Colonic mucosa (tissue), 4 donors: ENCODE results near the gene XRRA1. TPM values are rescaled to one million over a fixed set of nuclear protein-coding genes. Genes with fewer than 3 reads are reported as not detected.

Experiments used
- DNase-seq: peaks from one replicate; pipeline ENCODE4 v3.0.0-alpha.2; 2020
- H3K27ac ChIP-seq: fragments of 200-600 bp; one replicate; pipeline ENCODE4 v1.8.0; 2021
- H3K27me3 ChIP-seq: fragments of 200-600 bp; one replicate; pipeline ENCODE4 v1.8.0; 2021
- H3K36me3 ChIP-seq: fragments of 200-600 bp; one replicate; pipeline ENCODE4 v1.8.0; 2021
- H3K4me1 ChIP-seq: fragments of 200-600 bp; one replicate; pipeline ENCODE4 v1.8.0; 2021; ENCODE audit warnings: mild to moderate bottlenecking
- H3K4me3 ChIP-seq: fragments of 200-600 bp; one replicate; pipeline ENCODE4 v1.8.0; 2021
- H3K9ac ChIP-seq, 2 donors: one replicate each; pipeline ENCODE4 v1.7.0; 2013; ENCODE audit warnings: control low read depth in 2 of 2, low read depth in 2 of 2, low read length in 2 of 2
- H3K9me3 ChIP-seq: fragments of 200-600 bp; one replicate; pipeline ENCODE4 v1.8.0; 2021
- intact Hi-C: fragments of 100-400 bp; cut with DNase I; formaldehyde crosslinking; loops from one replicate; pipeline ENCODE4 v1.14.1; 2022
- total RNA-seq, 2 donors: library from RNA; stranded (reverse); fragmentation: NEBNext Ultra II Directional in 1 of 2; extraction: Animal tissue kit (Norgen Biotek cat#: 25700) in 1 of 2; gene quantifications; one replicate each; pipeline ENCODE4 v1.2.1, GENCODE V29; 2021
- TF ChIP-seq, protein P1 (sequence below): fragments of 200-600 bp; IDR thresholded peaks from one replicate; pipeline ENCODE4 v1.8.0; 2022; ENCODE audit warnings: antibody characterized with exemption, mild to moderate bottlenecking
- donor health status: healthy.
- donor health status: DM: no; HTN: no; CAD: no.
- donor health status: DM: no; HTN: no; CAD: no.

XRRA1 gene
- total RNA-seq, 2 donors from 2014 or later, result 5.1 to 6.6 TPM

DNA sequence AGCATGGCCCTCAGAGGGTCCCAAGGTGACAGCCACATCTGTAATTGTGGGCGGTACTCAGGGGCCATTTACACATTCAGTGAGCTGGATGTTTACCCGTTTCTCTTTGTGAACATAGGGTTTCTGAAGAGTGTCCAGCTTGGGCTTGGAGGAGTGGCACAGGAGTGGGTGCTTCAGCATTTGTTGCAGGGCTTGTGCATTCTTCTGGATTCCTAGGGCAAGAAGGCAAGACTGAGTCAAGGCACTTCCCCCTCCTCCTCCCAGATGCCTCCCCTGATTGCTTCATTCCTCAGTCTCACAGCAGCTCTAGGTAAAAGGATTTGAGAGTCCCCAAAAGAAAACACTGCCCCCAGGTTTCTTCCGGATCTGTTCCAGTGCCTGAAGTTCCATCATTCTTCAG is 104.8 kb downstream of the XRRA1 start:
- Histone ChIP-seq H3K9me3 (no peaks in the 10 kb centered on the region), H3K9ac (no peak overlapping the region), H3K4me1 (no peaks in the 10 kb centered on the region), H3K27ac (no peak overlapping the region), H3K4me3 (no peak overlapping the region), H3K36me3 (no peaks in the 10 kb centered on the region), H3K27me3 (no peaks in the 10 kb centered on the region)
- intact Hi-C loops, result no loop called here
- TF ChIP-seq, protein P1, sequence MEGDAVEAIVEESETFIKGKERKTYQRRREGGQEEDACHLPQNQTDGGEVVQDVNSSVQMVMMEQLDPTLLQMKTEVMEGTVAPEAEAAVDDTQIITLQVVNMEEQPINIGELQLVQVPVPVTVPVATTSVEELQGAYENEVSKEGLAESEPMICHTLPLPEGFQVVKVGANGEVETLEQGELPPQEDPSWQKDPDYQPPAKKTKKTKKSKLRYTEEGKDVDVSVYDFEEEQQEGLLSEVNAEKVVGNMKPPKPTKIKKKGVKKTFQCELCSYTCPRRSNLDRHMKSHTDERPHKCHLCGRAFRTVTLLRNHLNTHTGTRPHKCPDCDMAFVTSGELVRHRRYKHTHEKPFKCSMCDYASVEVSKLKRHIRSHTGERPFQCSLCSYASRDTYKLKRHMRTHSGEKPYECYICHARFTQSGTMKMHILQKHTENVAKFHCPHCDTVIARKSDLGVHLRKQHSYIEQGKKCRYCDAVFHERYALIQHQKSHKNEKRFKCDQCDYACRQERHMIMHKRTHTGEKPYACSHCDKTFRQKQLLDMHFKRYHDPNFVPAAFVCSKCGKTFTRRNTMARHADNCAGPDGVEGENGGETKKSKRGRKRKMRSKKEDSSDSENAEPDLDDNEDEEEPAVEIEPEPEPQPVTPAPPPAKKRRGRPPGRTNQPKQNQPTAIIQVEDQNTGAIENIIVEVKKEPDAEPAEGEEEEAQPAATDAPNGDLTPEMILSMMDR, result no peak
- DNase-seq, result no peak

DNA sequence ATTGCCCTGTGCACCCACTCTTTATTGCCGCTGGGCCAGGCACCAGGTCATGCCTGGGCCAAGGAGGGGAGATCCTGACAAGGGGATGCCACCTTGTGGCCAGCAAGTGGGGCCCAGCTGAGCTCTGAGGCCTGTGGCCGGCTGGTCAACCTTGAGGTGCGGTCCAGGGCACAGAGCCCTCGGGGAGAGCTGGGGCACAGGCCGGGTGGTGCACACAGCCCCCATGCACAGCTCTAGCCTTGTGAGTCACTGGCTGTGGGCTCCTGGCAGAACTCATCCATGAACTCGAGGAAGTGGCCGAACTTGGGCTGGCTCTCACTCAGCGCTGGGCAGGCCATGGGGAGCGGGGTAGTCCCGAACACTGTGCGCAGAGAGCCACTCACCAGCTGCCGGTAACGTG is 105.9 kb downstream of the XRRA1 start:
- no peak overlapping the region for H3K27ac ChIP-seq
- no peak for DNase-seq
- H3K36me3 ChIP-seq, result no peaks in the 10 kb centered on the region
- no peaks in the 10 kb centered on the region for H3K9me3 ChIP-seq
- H3K4me3 ChIP-seq, result no peak overlapping the region
- TF ChIP-seq, protein P1, result no peak
- no peak overlapping the region for H3K9ac ChIP-seq
- H3K27me3 ChIP-seq, result no peaks in the 10 kb centered on the region
- no peaks in the 10 kb centered on the region for H3K4me1 ChIP-seq
- intact Hi-C loops, result no loop called here

DNA sequence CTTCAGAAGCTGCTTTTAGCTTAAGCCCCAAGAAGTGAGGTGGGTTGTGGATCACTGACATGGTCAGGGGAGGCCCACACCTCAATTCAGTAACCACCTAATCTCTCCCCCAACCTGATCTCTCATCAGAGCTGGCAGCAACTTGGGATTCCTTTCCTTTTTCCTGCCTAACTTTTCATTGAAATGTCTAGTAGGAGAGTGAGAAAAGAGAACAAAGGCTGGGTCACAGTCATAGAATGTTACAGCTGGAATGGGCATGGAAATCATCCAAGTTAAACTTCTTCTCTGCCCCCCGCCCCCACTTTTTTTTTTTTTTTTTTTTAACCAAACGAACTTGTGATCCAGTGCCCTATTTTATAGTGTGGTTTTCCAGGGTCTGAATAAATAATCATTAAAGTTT is 108.4 kb downstream of the XRRA1 start:
- Histone ChIP-seq H3K27ac (no peak overlapping the region), H3K36me3 (peaks cover 10% of the 10 kb centered on the region), H3K27me3 (no peaks in the 10 kb centered on the region), H3K9me3 (no peaks in the 10 kb centered on the region), H3K4me3 (no peak overlapping the region), H3K4me1 (no peaks in the 10 kb centered on the region), H3K9ac (no peak overlapping the region)
- TF ChIP-seq, protein P1, result no peak
- intact Hi-C loops, result no loop called here
- no peak for DNase-seq

DNA sequence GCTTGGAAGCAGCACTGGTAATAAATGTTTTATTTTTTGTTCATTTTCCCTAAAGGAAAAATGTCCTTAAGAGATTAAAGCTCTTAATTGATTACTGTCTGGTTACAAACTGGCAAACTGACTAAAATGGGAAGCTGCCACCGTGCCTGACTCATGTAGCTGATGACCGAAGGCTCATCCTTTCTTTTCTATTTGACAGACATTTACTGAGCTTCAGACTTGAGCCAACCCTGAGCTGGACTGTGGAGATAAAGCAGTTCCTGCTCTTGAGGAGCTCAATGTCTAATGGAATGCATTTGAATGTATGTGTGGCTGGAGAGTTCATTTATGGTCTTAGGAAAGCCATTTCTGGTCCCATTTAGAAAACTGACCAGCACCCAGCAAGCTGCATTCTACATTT is 108.9 kb downstream of the XRRA1 start:
- no peaks in the 10 kb centered on the region for H3K27me3 ChIP-seq
- no peak for DNase-seq
- TF ChIP-seq, protein P1, result no peak
- H3K9ac ChIP-seq, result no peak overlapping the region
- H3K27ac ChIP-seq, result no peak overlapping the region
- no peaks in the 10 kb centered on the region for H3K9me3 ChIP-seq
- intact Hi-C loops, result no loop called here
- peaks cover 10% of the 10 kb centered on the region for H3K36me3 ChIP-seq
- H3K4me3 ChIP-seq, result no peak overlapping the region
- H3K4me1 ChIP-seq, result no peaks in the 10 kb centered on the region

DNA sequence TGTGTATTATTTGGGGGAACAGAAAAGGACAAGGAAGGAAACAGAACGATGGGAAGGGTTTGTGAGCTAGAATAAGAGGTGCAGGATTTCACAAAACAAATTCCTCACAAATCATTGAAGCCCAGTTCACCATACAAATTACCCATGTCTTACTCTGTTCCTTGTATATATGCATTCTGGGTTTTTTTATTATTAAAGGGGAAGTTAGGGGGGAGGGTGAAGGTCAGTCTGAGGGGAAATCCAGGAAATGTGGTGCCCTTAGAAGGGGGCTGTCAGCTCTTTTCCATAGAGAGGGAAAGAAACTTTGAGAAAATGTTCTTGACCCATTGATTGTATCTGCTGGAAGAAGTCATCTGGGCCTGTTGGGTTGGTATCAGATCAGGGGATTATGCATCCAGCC is 109.4 kb downstream of the XRRA1 start:
- TF ChIP-seq, protein P1, result no peak
- Histone ChIP-seq H3K27me3 (no peaks in the 10 kb centered on the region), H3K27ac (no peak overlapping the region), H3K4me3 (no peak overlapping the region), H3K36me3 (peaks cover 10% of the 10 kb centered on the region), H3K9me3 (no peaks in the 10 kb centered on the region), H3K4me1 (no peaks in the 10 kb centered on the region), H3K9ac (no peak overlapping the region)
- no peak for DNase-seq
- intact Hi-C loops, result no loop called here

DNA sequence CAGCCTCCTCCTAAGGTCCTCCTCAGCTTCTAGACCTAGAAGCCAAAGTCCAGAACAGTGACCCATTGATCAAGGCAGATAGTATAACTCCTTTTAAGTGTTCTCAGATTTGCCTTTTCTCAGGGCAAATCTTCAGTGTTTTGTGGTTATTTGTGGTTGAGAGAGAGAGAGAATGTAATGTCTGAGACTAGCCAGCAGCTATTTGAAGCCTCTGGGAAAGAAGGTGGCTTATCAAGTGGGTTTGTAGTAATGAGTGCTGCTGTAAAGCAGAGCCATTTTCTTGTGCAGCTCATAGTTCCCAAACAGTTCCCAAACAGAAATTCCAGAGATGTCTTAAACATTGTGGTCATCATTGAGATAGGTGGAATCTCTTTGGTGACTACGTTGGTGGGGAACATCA is 110.7 kb downstream of the XRRA1 start:
- no peak overlapping the region for H3K9ac ChIP-seq
- no peaks in the 10 kb centered on the region for H3K9me3 ChIP-seq
- no peaks in the 10 kb centered on the region for H3K27me3 ChIP-seq
- H3K27ac ChIP-seq, result no peak overlapping the region
- H3K36me3 ChIP-seq, result peaks cover 10% of the 10 kb centered on the region
- intact Hi-C loops, result no loop called here
- H3K4me1 ChIP-seq, result no peaks in the 10 kb centered on the region
- H3K4me3 ChIP-seq, result no peak overlapping the region
- no peak for DNase-seq
- TF ChIP-seq, protein P1, result no peak
